HepG2 (cell line): ENCODE measurements around the gene ADGRG4. TPM values are rescaled to one million over a fixed set of nuclear protein-coding genes. Genes with fewer than 3 reads are reported as not detected.

ENCODE experiments used
- polyA plus RNA-seq, 8 experiments: library from polyadenylated mRNA; depleted of rRNA in 3 of 8; stranded (reverse) in 7 of 8; unstranded in 1 of 8; fragments of >200 nt; fragmentation: Illumina TruSeq in 4 of 8; extraction: Trizol in 4 of 8; gene quantifications; 2 replicates each; pipeline versions ENCODE4 v1.2.1 to v1.2.3, GENCODE V29; 2011 to 2016; ENCODE audit warnings: low read depth in 4 of 8, missing spikeins in 1 of 8, mixed read lengths in 1 of 8; ENCODE audit not compliant: insufficient read depth in 1 of 8
- total RNA-seq, 5 experiments: library from RNA; depleted of rRNA; stranded (reverse); fragments of >200 nt; fragmentation: Illumina TruSeq; extraction: Trizol; gene quantifications; 2 replicates each; pipeline ENCODE4 v1.2.3, GENCODE V29; 2016; ENCODE audit warnings: low read depth in 1 of 5

Gene ADGRG4
- total and polyA plus RNA-seq, 2 of the 13 experiments (the other 11 are each of a cell fraction or from before 2014, with no cell fraction given): not detected

Other genes starting within 250 kb of the ADGRG4 start
- gene FHL1, start 153.4 kb upstream of the ADGRG4 start, total RNA-seq (2016; rRNA removed; fragmentation: Illumina TruSeq; extraction: Trizol): not detected in 2 replicates
- gene FHL1, start 153.4 kb upstream of the ADGRG4 start, polyA plus RNA-seq (2011; rRNA removed): 0.24 and 0.33 TPM in 2 replicates
- not detected in 2 replicates for gene MAP7D3, start 49.6 kb upstream of the ADGRG4 start, total RNA-seq (2016; rRNA removed; fragmentation: Illumina TruSeq; extraction: Trizol)
- gene MAP7D3, start 49.6 kb upstream of the ADGRG4 start, polyA plus RNA-seq (2011; rRNA removed): not detected in 2 replicates
- gene BRS3, start 187.0 kb downstream of the ADGRG4 start, total RNA-seq (2016; rRNA removed; fragmentation: Illumina TruSeq; extraction: Trizol): not detected in 2 replicates
- not detected in 2 replicates for gene BRS3, start 187.0 kb downstream of the ADGRG4 start, polyA plus RNA-seq (2011; rRNA removed)
- gene HTATSF1, start 196.6 kb downstream of the ADGRG4 start, total RNA-seq (2016; rRNA removed; fragmentation: Illumina TruSeq; extraction: Trizol): 40.5 and 59.4 TPM in 2 replicates
- 0.57 and 0.61 TPM in 2 replicates for gene HTATSF1, start 196.6 kb downstream of the ADGRG4 start, polyA plus RNA-seq (2011; rRNA removed)
- gene VGLL1, start 231.3 kb downstream of the ADGRG4 start, total RNA-seq (2016; rRNA removed; fragmentation: Illumina TruSeq; extraction: Trizol): not detected in 2 replicates
- not detected in 2 replicates for gene VGLL1, start 231.3 kb downstream of the ADGRG4 start, polyA plus RNA-seq (2011; rRNA removed)